ENCODE measurements around the gene GCC2. TPM values are rescaled to one million over a fixed set of nuclear protein-coding genes. Genes with fewer than 3 reads are reported as not detected.

The GCC2 gene
- total and polyA plus RNA-seq, 9 of the 15 experiments (the other 6 are each of a cell fraction or from before 2014, with no cell fraction given) = 11.4 to 35.7 (median 19.9) TPM

DNA sequence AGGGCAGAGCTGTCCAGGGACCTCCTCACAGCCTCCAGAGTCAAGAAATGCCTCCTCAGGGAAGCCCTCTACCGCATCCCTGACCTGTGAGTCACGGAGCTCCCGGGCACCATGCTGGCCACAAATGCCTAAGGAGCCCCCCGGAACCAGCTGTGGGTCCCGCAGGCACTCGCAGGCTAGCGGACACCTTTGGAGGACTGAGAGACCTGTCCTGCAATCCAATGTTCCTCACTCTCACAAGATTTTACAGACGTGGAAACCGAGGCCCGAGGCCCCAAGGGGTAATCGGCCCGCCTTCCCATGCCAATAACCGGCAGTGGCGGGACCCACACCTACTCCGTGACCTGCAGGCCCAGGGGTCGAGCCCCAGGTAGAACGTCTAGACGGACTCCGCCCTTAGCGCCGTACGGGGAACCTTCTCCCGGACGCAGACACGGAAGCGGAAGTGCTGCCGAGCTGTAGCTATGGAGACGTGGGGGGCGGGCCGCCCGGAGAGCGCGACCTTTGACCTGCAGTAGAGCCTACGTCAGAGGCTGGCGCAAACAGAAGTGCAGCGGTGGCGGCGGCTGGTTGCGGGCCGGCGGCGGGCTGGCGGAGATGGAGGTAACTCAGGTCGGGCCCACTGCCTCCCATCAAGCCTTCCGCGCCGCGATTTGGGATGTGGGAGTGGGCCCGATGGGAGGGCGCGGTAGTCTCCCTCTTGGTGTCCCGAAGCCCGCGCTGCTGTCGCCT, at the start of gene GCC2 (continued):
- no peak for TF ChIP-seq STAT5B (CRISPR knock-in tag; IDR thresholded peaks at IDR 0.05)
- no peak for TF ChIP-seq ZBED1 (IDR thresholded peaks at IDR 0.05)
- no peak for TF ChIP-seq ZNF316 (IDR thresholded peaks at IDR 0.05)
- no peak for TF ChIP-seq ZNF589 (CRISPR knock-in tag; IDR thresholded peaks at IDR 0.05; ENCODE audit: low read depth)
- TF ChIP-seq SMAD1 (IDR thresholded peaks at IDR 0.05; ENCODE audit: low read depth, low read length, partially characterized antibody) = peak; percentile 61
- TF ChIP-seq THRB (CRISPR knock-in tag; conservative IDR thresholded peaks at IDR 0.05) = no peak
- no peak for TF ChIP-seq HMG20A (CRISPR knock-in tag; conservative IDR thresholded peaks at IDR 0.05)
- TF ChIP-seq, protein P1, sequence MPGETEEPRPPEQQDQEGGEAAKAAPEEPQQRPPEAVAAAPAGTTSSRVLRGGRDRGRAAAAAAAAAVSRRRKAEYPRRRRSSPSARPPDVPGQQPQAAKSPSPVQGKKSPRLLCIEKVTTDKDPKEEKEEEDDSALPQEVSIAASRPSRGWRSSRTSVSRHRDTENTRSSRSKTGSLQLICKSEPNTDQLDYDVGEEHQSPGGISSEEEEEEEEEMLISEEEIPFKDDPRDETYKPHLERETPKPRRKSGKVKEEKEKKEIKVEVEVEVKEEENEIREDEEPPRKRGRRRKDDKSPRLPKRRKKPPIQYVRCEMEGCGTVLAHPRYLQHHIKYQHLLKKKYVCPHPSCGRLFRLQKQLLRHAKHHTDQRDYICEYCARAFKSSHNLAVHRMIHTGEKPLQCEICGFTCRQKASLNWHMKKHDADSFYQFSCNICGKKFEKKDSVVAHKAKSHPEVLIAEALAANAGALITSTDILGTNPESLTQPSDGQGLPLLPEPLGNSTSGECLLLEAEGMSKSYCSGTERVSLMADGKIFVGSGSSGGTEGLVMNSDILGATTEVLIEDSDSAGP (CRISPR knock-in tag; IDR thresholded peaks at IDR 0.05) = no peak
- peak; percentile 59; the same call in 1 of the 2 replicates for TF ChIP-seq GATAD2A (IDR thresholded peaks at IDR 0.05)
- no peak for TF ChIP-seq CCNT2 (IDR thresholded peaks at IDR 0.05; ENCODE audit: borderline replicate concordance, extremely low read depth, insufficient read length, low read depth, low read length)
- no peak for TF ChIP-seq U2AF1 (optimal IDR thresholded peaks at IDR 0.05; ENCODE audit: low read depth, low read length)
- peak; percentile 88 for TF ChIP-seq CXXC5 (CRISPR knock-in tag; IDR thresholded peaks at IDR 0.05)
- TF ChIP-seq FOS (IDR thresholded peaks at IDR 0.05; ENCODE audit: extremely low read depth, insufficient read length) = no peak
- no peak for TF ChIP-seq SMC3 (conservative IDR thresholded peaks at IDR 0.05; ENCODE audit: insufficient read depth, low read depth, low read length)
- TF ChIP-seq IFI16 (CRISPR knock-in tag; IDR thresholded peaks at IDR 0.05) = no peak
- TF ChIP-seq ZBTB5 (IDR thresholded peaks at IDR 0.05) = no peak
- no peak for TF ChIP-seq YBX1 (IDR thresholded peaks at IDR 0.05)
- TF ChIP-seq, protein P2, sequence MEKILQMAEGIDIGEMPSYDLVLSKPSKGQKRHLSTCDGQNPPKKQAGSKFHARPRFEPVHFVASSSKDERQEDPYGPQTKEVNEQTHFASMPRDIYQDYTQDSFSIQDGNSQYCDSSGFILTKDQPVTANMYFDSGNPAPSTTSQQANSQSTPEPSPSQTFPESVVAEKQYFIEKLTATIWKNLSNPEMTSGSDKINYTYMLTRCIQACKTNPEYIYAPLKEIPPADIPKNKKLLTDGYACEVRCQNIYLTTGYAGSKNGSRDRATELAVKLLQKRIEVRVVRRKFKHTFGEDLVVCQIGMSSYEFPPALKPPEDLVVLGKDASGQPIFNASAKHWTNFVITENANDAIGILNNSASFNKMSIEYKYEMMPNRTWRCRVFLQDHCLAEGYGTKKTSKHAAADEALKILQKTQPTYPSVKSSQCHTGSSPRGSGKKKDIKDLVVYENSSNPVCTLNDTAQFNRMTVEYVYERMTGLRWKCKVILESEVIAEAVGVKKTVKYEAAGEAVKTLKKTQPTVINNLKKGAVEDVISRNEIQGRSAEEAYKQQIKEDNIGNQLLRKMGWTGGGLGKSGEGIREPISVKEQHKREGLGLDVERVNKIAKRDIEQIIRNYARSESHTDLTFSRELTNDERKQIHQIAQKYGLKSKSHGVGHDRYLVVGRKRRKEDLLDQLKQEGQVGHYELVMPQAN (IDR thresholded peaks at IDR 0.05; ENCODE audit: borderline replicate concordance) = no peak; the same call in 1 of the 2 replicates
- peak; percentile 94 for TF ChIP-seq GABPB1 (CRISPR knock-in tag; IDR thresholded peaks at IDR 0.05)
- no peak for TF ChIP-seq NCOA6 (IDR thresholded peaks at IDR 0.05)
- no peak for TF ChIP-seq CBFA2T2 (conservative IDR thresholded peaks at IDR 0.05)
- TF ChIP-seq ZNF830 (CRISPR knock-in tag; IDR thresholded peaks at IDR 0.05) = no peak
- TF ChIP-seq EHMT2 (IDR thresholded peaks at IDR 0.05) = no peak
